ENCODE results near the gene C1orf141. TPM values are rescaled to one million over a fixed set of nuclear protein-coding genes. Genes with fewer than 3 reads are reported as not detected.
"Not testable (repeated sequence)": the region's sequence is repeated elsewhere in the genome, so short reads cannot be mapped to it uniquely, and the experiment has no call there.

C1orf141 gene
- total RNA-seq, 6 experiments from 2014 or later = not detected

DNA sequence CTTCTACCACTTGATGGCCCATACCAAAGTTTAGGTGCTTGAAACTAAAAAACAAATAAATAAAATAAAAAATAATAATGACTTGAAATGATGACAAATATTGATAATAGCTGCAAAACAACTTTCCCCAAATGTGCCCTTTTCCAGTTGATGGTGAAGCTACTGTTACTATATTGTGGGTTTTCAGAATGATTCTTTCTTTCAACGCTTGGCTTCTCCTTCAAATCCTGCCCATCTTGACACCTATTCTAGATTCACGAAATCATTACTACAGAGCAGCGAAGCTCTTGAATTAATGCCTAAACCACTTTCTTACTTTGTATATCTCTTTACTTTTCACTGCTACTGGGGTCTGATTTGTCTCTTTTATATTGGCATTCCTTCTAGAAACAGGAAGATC is 9.2 kb upstream of the C1orf141 start:
- Mint-ChIP-seq H3K27me3 (ENCODE audit: insufficient read depth) (peaks cover 2% of the 10 kb centered on the region), H3K4me1 (ENCODE audit: low read depth) (peaks cover 11% of the 10 kb centered on the region), H3K4me3 (no peak overlapping the region), H3K36me3 (ENCODE audit: low read depth) (no peaks in the 10 kb centered on the region), H3K9me3 (no peaks in the 10 kb centered on the region), H3K27ac (no peak overlapping the region)
- no peak for TF ChIP-seq CTCF (IDR thresholded peaks at IDR 0.05)
- no peak for DNase-seq

GRCh38 chr1:67142931-67143330 is 8.2 kb upstream of the C1orf141 start:
- no peak overlapping the region for H3K27ac Mint-ChIP-seq
- no peaks in the 10 kb centered on the region for H3K9me3 Mint-ChIP-seq
- DNase-seq = no peak
- no peak overlapping the region for H3K4me3 Mint-ChIP-seq
- no peak for TF ChIP-seq CTCF (IDR thresholded peaks at IDR 0.05)
- H3K36me3 Mint-ChIP-seq (ENCODE audit: low read depth) = no peaks in the 10 kb centered on the region
- H3K27me3 Mint-ChIP-seq (ENCODE audit: insufficient read depth) = peaks cover 2% of the 10 kb centered on the region
- H3K4me1 Mint-ChIP-seq (ENCODE audit: low read depth) = 0 out of 2 replicates have a peak, but pooled peaks cover 5% of the 10 kb centered on the region

- not testable (repeated sequence) for H3K4me3 Mint-ChIP-seq; H3K9me3 Mint-ChIP-seq; H3K36me3 Mint-ChIP-seq (ENCODE audit: low read depth); DNase-seq; H3K27me3 Mint-ChIP-seq (ENCODE audit: insufficient read depth); H3K4me1 Mint-ChIP-seq (ENCODE audit: low read depth); H3K27ac Mint-ChIP-seq
Observed at GRCh38 chr1:67141832-67142231, 7.1 kb upstream of the C1orf141 start.

- DNase-seq = no peak
- Mint-ChIP-seq H3K27me3 (ENCODE audit: insufficient read depth) (peaks cover 2% of the 10 kb centered on the region), H3K9me3 (no peaks in the 10 kb centered on the region), H3K4me3 (no peak overlapping the region), H3K36me3 (ENCODE audit: low read depth) (no peaks in the 10 kb centered on the region), H3K4me1 (ENCODE audit: low read depth) (peaks cover 9% of the 10 kb centered on the region), H3K27ac (no peak overlapping the region)
- no peak for TF ChIP-seq CTCF (IDR thresholded peaks at IDR 0.05)
Observed at GRCh38 chr1:67140460-67140859, 5.7 kb upstream of the C1orf141 start.

DNA sequence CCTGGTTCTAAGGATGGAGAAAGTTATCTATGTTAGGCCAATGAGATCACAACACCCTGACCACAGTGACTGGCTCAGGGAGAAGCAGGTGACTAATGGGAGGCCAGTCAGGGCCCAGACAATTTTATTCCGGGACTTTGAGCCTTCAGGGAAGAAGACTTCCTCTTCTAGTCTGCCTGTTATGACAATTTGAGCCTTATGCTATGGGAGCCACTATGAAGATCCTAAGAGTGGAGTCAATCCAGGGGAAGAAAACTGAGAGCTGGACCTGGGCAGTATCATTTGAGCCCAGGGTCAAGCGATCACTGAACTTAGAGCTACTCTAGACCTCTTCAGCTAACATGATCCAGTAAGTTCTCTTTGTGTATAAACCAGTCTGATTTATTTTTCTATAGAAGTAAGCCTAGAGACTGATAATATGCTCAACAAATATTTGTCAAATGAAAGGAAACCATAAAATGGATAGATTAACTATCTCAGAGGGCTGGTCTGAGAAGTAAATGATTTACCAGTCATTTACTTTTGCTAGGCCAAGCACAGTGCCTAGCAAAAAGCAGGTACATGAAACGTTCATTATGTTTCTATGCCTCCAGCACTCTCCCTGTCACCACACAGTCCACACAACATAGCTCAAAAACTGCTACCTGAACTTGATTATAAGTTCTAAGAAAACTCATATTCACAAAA is 4.2 kb upstream of the C1orf141 start:
- DNase-seq = no peak
- no peaks in the 10 kb centered on the region for H3K9me3 Mint-ChIP-seq
- H3K27me3 Mint-ChIP-seq (ENCODE audit: insufficient read depth) = no peaks in the 10 kb centered on the region; the same call in none of the 2 replicates
- TF ChIP-seq CTCF (IDR thresholded peaks at IDR 0.05) = no peak
- H3K4me3 Mint-ChIP-seq = no peak overlapping the region
- peaks cover 14% of the 10 kb centered on the region for H3K4me1 Mint-ChIP-seq (ENCODE audit: low read depth)
- H3K27ac Mint-ChIP-seq = no peak overlapping the region
- no peaks in the 10 kb centered on the region for H3K36me3 Mint-ChIP-seq (ENCODE audit: low read depth)

GRCh38 chr1:67137307-67137753 is 2.6 kb upstream of the C1orf141 start:
- H3K4me1 Mint-ChIP-seq (ENCODE audit: low read depth) = peaks cover 14% of the 10 kb centered on the region
- no peaks in the 10 kb centered on the region for H3K36me3 Mint-ChIP-seq (ENCODE audit: low read depth)
- H3K9me3 Mint-ChIP-seq = no peaks in the 10 kb centered on the region
- TF ChIP-seq CTCF (IDR thresholded peaks at IDR 0.05) = no peak
- H3K27me3 Mint-ChIP-seq (ENCODE audit: insufficient read depth) = no peaks in the 10 kb centered on the region; the same call in 1 of the 2 replicates
- H3K27ac Mint-ChIP-seq = no peak overlapping the region
- H3K4me3 Mint-ChIP-seq = no peak overlapping the region
- no peak for DNase-seq
